Measurements from ENCODE around the gene LRSAM1. TPM values are rescaled to one million over a fixed set of nuclear protein-coding genes. Genes with fewer than 3 reads are reported as not detected.
A peak's percentile ranks its signal among the peaks of the same experiment; 100 is the strongest.

Gene LRSAM1
- total and polyA plus RNA-seq, 7 donors = 6.9 to 54.0 (median 17.9) TPM

- Histone ChIP-seq H3K9me3 (peaks cover 0 to 6% (median 4%) of the 10 kb centered on the region in 4 donors), H3K27ac (peak overlapping the region; percentile 73 to 90 (median 82)), H3K4me1 (peaks cover 0 to 86% (median 65%) of the 10 kb centered on the region in 4 donors), H3K27me3 (no peaks in the 10 kb centered on the region), H3K4me3 (no peak overlapping the region), H3K36me3 (peaks cover 9 to 46% (median 20%) of the 10 kb centered on the region in 4 donors)
- 13 to 73% methylated on average over 2 of the region's 2 CpGs for whole genome bisulfite sequencing, 2 donors
- no peak for DNase-seq
- intact Hi-C loops (cut with DNase I) = loop anchor here (5.0 kb wide), 1 partner anchor 60 kb away; no protein-coding TSS in a partner anchor
- TF ChIP-seq CTCF (IDR thresholded peaks at IDR 0.05) = no peak
Observed at GRCh38 chr9:127522727-127523126, 71.4 kb downstream of the LRSAM1 start.

- peaks cover 0 to 6% (median 4%) of the 10 kb centered on the region in 4 donors for H3K9me3 ChIP-seq
- H3K36me3 ChIP-seq = peaks cover 9 to 40% (median 20%) of the 10 kb centered on the region in 4 donors
- no peaks in the 10 kb centered on the region for H3K27me3 ChIP-seq
- TF ChIP-seq POLR2AphosphoS5 (IDR thresholded peaks at IDR 0.05) (no peak), CTCF (IDR thresholded peaks at IDR 0.05) (peak in 2 of 4 experiments; percentile 23 to 24)
- intact Hi-C loops (cut with DNase I) = loop anchor here (5.0 kb wide), 1 partner anchor 59 kb away; no protein-coding TSS in a partner anchor
- no peak overlapping the region for H3K4me3 ChIP-seq
- peaks cover 0 to 88% (median 68%) of the 10 kb centered on the region in 4 donors for H3K4me1 ChIP-seq
- H3K27ac ChIP-seq = peak overlapping the region in 2 of 4 donors; percentile 73 to 80
- WGBS, 2 donors = 92 to 93% methylated on average over 9 of the region's 9 CpGs
- DNase-seq = no peak
Observed at GRCh38 chr9:127523312-127523851, 72.1 kb downstream of the LRSAM1 start.

- no peak overlapping the region for H3K4me3 ChIP-seq
- TF ChIP-seq POLR2AphosphoS5 (IDR thresholded peaks at IDR 0.05) (no peak), EP300 (IDR thresholded peaks at IDR 0.05) (no peak), POLR2A (IDR thresholded peaks at IDR 0.05) (no peak), CTCF (IDR thresholded peaks at IDR 0.05) (no peak)
Observed at GRCh38 chr9:127524373-127524772, 73.1 kb downstream of the LRSAM1 start.

GRCh38 chr9:127525401-127526188 is 74.3 kb downstream of the LRSAM1 start:
- H3K27ac ChIP-seq = peak overlapping the region in 3 of 4 donors; percentile 37 to 80 (median 73)
- peaks cover 0 to 6% (median 4%) of the 10 kb centered on the region in 4 donors for H3K9me3 ChIP-seq
- no peak overlapping the region for H3K4me3 ChIP-seq
- no peaks in the 10 kb centered on the region for H3K27me3 ChIP-seq
- WGBS, 2 donors = 95 to 97% methylated on average over 8 of the region's 8 CpGs
- H3K4me1 ChIP-seq = peaks cover 0 to 86% (median 67%) of the 10 kb centered on the region in 4 donors
- H3K36me3 ChIP-seq = peaks cover 9 to 48% (median 24%) of the 10 kb centered on the region in 4 donors
- intact Hi-C loops (cut with DNase I) = no loop called here
- no peak for DNase-seq
- TF ChIP-seq POLR2A (IDR thresholded peaks at IDR 0.05) (no peak), POLR2AphosphoS5 (IDR thresholded peaks at IDR 0.05) (no peak), CTCF (IDR thresholded peaks at IDR 0.05) (peak in 3 of 4 experiments; percentile 47 to 51 (median 48))

More at GRCh38 chr9:127524373-127524772, 73.1 kb downstream of the LRSAM1 start:
- H3K27me3 ChIP-seq = no peaks in the 10 kb centered on the region
- DNase-seq = no peak
- peaks cover 0 to 90% (median 73%) of the 10 kb centered on the region in 4 donors for H3K4me1 ChIP-seq
- H3K9me3 ChIP-seq = peaks cover 0 to 6% (median 4%) of the 10 kb centered on the region in 4 donors
- 88 to 90% methylated on average over 6 of the region's 6 CpGs for WGBS, 2 donors
- H3K27ac ChIP-seq = peak overlapping the region in 3 of 4 donors; percentile 37 to 80 (median 73)
- H3K36me3 ChIP-seq = peaks cover 9 to 39% (median 20%) of the 10 kb centered on the region in 4 donors
- intact Hi-C loops (cut with DNase I) = loop anchor here (5.0 kb wide), 1 partner anchor 58 kb away; no protein-coding TSS in a partner anchor
